Stimulated activated CD4-positive, alpha-beta T cell treated with anti-CD3 and anti-CD28 coated beads, Interleukin-1b, Interleukin-23, amount 100 ng/mL, for 24 hours (primary cell): ENCODE measurements around the gene SDR9C7.
"Not testable (repeated sequence)": the region's sequence is repeated elsewhere in the genome, so short reads cannot be mapped to it uniquely, and the experiment has no call there.

Source experiments
- DNase-seq, 4 experiments: peaks; one replicate each; pipeline ENCODE4 v3.0.0-alpha.2; 2020; ENCODE audit warnings: low read depth in 4 of 4, low spot score in 1 of 4

SDR9C7 gene

GRCh38 chr12:56918139-56918538, 16.1 kb downstream of the SDR9C7 start:
- DNase-seq = not testable (repeated sequence)

DNA sequence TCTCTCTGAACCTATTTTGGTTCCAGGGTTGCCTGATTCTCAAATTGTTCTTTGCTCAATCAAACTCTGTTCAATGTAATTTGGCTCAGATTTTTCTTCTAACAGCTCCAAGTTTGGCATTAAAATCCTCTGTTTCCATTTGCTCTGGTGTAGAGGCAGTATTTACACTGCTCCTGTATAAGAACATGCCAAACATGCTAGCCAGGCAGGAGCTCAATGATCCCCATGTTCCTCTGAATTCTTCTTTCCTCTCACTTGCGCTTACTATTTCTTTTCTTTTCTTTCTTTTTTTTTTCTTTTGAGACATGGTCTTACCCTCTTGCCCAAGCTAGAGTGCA, 17.2 kb downstream of the SDR9C7 start:
- DNase-seq = no peak

DNA sequence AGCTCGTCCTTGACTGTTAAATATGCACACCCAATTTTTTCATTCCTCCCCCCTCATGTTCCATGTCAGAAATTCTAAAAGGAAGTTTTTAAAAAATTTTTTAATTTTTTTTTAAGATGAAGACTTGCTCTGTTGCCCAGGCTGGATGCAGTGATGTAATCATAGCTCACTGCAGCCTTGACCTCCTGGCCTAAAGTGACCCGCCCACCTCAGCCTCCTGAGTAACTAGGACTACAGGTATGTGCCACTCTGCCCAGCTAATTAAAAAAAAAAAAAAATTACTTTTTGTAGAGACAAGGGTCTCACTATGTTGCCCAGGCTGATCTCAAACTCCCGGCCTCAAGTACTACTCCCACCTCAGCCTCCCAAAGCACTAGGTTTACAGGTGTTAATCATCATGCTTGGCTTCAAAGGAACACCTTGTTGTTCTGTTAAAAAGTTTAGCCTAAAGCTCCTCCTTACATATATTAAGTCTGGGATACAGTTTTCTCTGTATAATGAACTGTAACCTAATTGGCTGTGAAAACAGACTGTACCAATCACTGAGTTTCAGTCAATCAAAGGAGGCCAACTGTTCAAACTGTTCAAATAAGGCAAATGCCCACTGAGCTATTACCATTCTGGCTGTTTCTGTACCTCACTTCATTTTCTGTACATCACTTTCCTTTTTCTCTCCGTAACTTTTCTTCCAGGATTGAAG, 17.8 kb downstream of the SDR9C7 start:
- DNase-seq = no peak

GRCh38 chr12:56914724-56915123, 19.5 kb downstream of the SDR9C7 start:
- no peak for DNase-seq

- DNase-seq = no peak
Measured at GRCh38 chr12:56914256-56914655, 20.0 kb downstream of the SDR9C7 start.

GRCh38 chr12:56909403-56909802, 24.8 kb downstream of the SDR9C7 start:
- DNase-seq = not testable (repeated sequence)

GRCh38 chr12:56908136-56908535, 26.1 kb downstream of the SDR9C7 start:
- DNase-seq = no peak

GRCh38 chr12:56905852-56906251, 28.4 kb downstream of the SDR9C7 start:
- no peak for DNase-seq

DNA sequence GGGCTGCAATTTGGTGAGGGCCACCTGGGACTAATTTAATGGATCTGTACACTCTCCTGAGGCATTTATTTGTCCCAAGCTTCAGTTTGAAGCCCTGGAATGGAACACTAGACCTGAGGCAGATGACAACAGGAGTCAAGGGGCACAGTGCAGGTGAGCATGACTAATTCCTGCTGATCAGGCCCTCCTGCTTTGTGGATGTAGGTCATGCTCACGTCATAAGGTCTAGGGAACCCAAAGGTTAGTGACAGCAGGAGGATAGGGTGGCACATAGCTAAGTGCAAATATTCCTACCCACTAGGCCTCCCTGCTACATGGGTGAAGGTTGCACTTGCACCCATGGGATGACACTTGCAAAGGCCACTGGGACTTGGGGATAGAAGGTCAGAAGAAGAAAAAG, 30.8 kb downstream of the SDR9C7 start:
- no peak for DNase-seq

GRCh38 chr12:56901313-56901712, 32.9 kb downstream of the SDR9C7 start:
- not testable (repeated sequence) for DNase-seq

DNA sequence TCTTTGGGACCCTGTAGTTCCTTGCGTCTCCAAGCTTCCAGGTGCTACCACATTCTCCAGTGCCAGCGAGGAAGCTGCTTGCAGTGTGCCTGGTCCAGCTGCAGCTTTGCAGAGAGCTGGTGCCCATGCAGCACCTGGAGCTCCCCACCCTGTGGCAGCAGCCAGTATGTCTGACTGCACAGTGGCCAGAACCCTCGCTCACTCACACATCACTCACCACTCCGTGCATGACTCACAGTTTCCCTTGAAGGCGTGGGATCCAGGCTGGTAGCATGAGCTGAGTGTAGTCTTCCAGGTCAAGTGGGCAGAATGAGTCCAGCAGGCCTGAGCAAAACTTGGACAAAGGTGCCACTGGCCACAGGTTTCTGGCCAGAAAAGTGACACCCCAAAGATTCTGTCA, 33.6 kb downstream of the SDR9C7 start:
- no peak for DNase-seq

DNA sequence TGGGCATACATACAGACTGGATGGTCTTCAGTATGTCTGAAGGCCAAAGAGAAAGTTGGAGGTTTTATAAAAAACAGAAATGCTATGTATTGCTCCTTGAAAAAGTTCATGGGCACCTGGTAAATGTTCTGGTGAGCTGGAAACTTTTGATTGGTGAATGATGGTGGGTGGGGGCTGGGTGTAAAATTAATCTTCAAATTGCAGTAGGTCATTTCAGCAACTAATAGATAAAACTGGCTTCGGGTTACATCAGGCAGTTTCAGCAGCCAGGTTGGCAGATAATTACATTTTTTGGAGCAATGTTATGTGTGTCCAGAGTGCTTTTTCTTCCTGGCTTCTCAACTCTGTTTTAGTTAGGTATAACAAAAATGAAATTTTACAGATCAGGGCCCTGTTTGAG, 35.3 kb downstream of the SDR9C7 start:
- DNase-seq = no peak

- no peak for DNase-seq
Measured at GRCh38 chr12:56897844-56898361, 36.3 kb downstream of the SDR9C7 start.

DNA sequence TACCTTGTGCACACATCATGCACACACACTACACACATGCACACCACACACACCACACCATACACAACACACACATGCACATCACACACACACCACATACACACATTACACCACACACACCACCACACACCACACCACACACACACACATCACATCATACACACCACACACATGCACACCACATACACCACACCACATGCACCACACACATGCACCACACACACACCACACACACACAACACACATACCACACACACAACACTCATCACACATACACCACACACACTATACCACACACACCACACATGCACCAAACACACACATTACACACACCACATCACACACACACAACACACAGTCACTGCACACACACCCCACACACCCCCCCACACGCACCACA, 38.1 kb downstream of the SDR9C7 start:
- no peak for DNase-seq

- DNase-seq = no peak
Measured at GRCh38 chr12:56894698-56895368, 39.4 kb downstream of the SDR9C7 start.

DNA sequence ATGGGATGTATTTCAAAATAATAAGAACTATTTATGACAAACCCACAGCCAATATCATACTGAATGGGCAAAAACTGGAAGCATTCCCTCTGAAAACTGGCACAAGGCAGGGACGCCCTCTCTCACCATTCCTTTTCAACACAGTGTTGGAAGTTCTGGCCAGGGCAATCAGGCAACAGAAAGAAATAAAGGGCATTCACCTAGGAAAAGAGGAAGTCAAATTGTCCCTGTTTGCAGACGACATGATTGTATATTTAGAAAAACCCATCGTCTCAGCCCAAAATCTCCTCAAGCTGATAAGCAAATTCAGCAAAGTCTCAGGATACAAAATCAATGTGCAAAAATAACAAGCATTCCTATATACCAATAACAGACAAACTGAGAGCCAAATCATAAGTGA, 42.3 kb downstream of the SDR9C7 start:
- not testable (repeated sequence) for DNase-seq

- no peak for DNase-seq
Measured at GRCh38 chr12:56886319-56886718, 47.9 kb downstream of the SDR9C7 start.

GRCh38 chr12:56885316-56885715, 48.9 kb downstream of the SDR9C7 start:
- no peak for DNase-seq

DNA sequence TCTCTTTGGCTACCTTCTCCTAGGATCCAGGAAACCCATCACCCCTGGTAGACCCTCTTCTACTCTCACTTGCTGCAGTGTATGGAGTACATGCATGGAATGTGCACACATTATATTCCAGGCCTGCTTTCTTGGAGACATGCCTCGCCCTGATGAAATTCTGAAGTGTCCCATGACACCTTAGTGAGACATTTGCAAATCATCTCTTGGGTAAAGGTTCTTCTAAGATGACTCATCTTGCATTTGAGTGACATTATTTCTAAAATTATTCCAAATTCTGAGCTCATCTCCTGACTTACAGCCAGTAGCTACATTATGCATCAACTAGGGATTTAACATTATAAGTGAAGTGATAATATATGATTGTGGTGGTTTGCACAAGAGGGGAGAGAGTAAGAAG, 49.8 kb downstream of the SDR9C7 start:
- no peak for DNase-seq

DNA sequence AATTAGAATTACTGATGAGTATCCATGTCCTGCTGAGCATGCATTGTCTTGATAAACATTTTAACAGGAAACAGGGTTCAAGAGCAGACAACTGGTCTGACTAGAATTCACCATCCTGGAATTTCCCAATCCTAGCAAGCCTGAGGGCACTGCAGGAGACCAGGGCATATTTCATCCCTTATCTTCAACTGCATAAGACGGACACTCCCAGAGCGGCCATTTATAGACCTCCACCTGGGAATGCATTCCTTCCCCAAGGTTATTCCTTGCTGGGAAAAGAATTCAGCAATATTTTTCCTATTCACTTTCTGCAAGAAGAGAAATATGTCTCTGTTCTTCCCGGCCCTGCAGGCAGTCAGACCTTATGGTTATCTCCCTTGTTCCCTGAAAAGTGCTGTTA, 51.8 kb downstream of the SDR9C7 start:
- DNase-seq = not testable (repeated sequence)

GRCh38 chr12:56880125-56880992, 53.8 kb downstream of the SDR9C7 start:
- no peak for DNase-seq
